Activated naive CD4-positive, alpha-beta T cell treated with anti-CD3 and anti-CD28 coated beads, Interleukin-2, amount 50 U/mL, for 72 hours (primary cell): Measurements from ENCODE around the gene PEDS1. TPM values are rescaled to one million over a fixed set of nuclear protein-coding genes. Genes with fewer than 3 reads are reported as not detected.
"Not testable (repeated sequence)": the region's sequence is repeated elsewhere in the genome, so short reads cannot be mapped to it uniquely, and the experiment has no call there.

Experiments used
- ATAC-seq, 2 donors: fragments of 150-1000 bp; cut with Tn5 transposase; 2 replicates each; pipeline ENCODE4 v1.10.0; 2021; ENCODE audit warnings: mild to moderate bottlenecking in 2 of 2, moderate library complexity in 2 of 2
- DNase-seq, 2 donors: peaks; one replicate each; pipeline ENCODE4 v3.0.0; 2021 to 2022; ENCODE audit warnings: low spot score in 2 of 2
- H3K27ac Mint-ChIP-seq, 2 donors: one replicate each; pipeline ENCODE4 v1.8.0; 2022; ENCODE audit warnings: mild to moderate bottlenecking in 2 of 2, mixed read lengths in 2 of 2
- H3K36me3 Mint-ChIP-seq, 2 donors: one replicate each; pipeline ENCODE4 v1.8.0; 2022; ENCODE audit warnings: mixed read lengths in 2 of 2
- H3K9me3 Mint-ChIP-seq, 2 donors: one replicate each; pipeline ENCODE4 v1.8.0; 2022; ENCODE audit warnings: mixed read lengths in 2 of 2
- total RNA-seq, 2 donors: library from RNA; stranded (reverse); gene quantifications; one replicate each; pipeline ENCODE4 v1.2.3, GENCODE V29; 2022

PEDS1 gene
- 10 to 100 TPM; 14.8 to 21.2 TPM for total RNA-seq

GRCh38 chr20:50153500-50154377, at the start of gene PEDS1:
Gene PEDS1 (minus strand): TSS chr20:50153723. CDS start chr20:50153637, 86 bp downstream.
- ATAC-seq (peak; percentile 99), DNase-seq (peak; percentile 82 to 91)
- Mint-ChIP-seq H3K9me3 (no peaks in the 10 kb centered on the region), H3K27ac (peak within 1 kb of the TSS; percentile 90 to 93), H3K36me3 (peaks cover 8 to 11% of the 10 kb centered on the region in 2 donors)

GRCh38 chr20:50202677-50203076, 49.2 kb upstream of the PEDS1 start:
- no peak overlapping the region for H3K27ac Mint-ChIP-seq
- ATAC-seq (peak; percentile 16 to 40), DNase-seq (no peak)

GRCh38 chr20:50201710-50202109, 48.2 kb upstream of the PEDS1 start:
- not testable (repeated sequence) for ATAC-seq, H3K27ac Mint-ChIP-seq, DNase-seq
- Mint-ChIP-seq H3K9me3 (peaks cover 6 to 11% of the 10 kb centered on the region in 2 donors), H3K36me3 (peaks cover 8 to 18% of the 10 kb centered on the region in 2 donors)

More at GRCh38 chr20:50202677-50203076, 49.2 kb upstream of the PEDS1 start:
- H3K9me3 Mint-ChIP-seq = peaks cover 6 to 11% of the 10 kb centered on the region in 2 donors
- H3K36me3 Mint-ChIP-seq = peaks cover 8 to 18% of the 10 kb centered on the region in 2 donors

GRCh38 chr20:50200482-50201104, 47.1 kb upstream of the PEDS1 start:
- no peak for ATAC-seq
- no peak overlapping the region for H3K27ac Mint-ChIP-seq

GRCh38 chr20:50199703-50200102, 46.2 kb upstream of the PEDS1 start:
- no peak for ATAC-seq
- DNase-seq = no peak
- Mint-ChIP-seq H3K36me3 (peaks cover 8 to 18% of the 10 kb centered on the region in 2 donors), H3K27ac (no peak overlapping the region), H3K9me3 (peaks cover 6 to 11% of the 10 kb centered on the region in 2 donors)

More at GRCh38 chr20:50200482-50201104, 47.1 kb upstream of the PEDS1 start:
- peaks cover 6 to 11% of the 10 kb centered on the region in 2 donors for H3K9me3 Mint-ChIP-seq
- peaks cover 8 to 18% of the 10 kb centered on the region in 2 donors for H3K36me3 Mint-ChIP-seq
- no peak for DNase-seq

DNA sequence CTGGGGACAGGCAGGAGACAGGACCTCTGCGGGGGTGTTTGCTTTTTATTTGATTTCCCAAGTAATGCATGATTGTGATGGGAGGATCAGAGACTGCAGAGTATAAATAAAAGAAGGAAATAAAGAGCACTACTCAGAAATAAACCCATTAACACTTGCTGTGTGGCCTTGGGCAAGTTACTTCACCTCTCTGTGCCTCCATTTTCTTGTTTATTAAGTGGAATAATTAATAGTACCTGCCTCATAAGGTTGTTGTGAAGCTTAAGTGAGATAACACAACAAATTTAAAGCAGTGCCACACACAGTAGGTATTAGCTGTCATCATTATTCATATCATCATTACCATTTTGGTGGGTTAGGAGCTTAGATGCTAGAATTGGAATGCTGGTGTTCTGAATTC, 45.2 kb upstream of the PEDS1 start:
- no peak for ATAC-seq
- Mint-ChIP-seq H3K27ac (no peak overlapping the region), H3K36me3 (peaks cover 5 to 11% of the 10 kb centered on the region in 2 donors), H3K9me3 (peaks cover 0 to 4% of the 10 kb centered on the region in 2 donors)
- DNase-seq = no peak

DNA sequence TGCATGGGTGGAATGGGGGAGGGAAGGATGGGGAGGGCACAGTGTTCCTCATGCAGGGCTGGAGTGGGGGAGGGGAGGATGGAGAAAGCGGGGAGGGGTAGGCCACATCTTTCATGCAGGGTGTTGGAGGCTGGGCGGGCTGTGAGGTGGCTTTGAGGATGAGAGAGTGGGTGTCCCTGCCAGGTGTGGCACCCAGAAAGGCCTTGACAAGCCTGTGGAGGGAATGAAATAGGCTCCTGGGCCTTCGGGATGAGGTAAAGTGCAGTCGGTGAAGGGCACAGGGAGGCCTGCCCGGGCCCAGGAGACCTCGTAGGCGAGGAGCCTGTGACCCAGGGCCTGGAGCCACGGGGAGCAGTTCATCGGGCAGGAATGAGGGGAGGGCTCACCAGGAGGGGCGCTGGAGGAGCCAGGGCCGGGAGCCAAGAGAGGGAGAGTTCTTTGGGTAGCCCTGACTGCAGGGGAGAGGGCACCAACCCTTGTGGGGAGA, 44.7 kb upstream of the PEDS1 start:
- ATAC-seq (no peak), DNase-seq (no peak)
- Mint-ChIP-seq H3K27ac (peak overlapping the region in 1 of 2 donors; percentile 50), H3K9me3 (no peaks in the 10 kb centered on the region), H3K36me3 (peaks cover 8 to 13% of the 10 kb centered on the region in 2 donors)

DNA sequence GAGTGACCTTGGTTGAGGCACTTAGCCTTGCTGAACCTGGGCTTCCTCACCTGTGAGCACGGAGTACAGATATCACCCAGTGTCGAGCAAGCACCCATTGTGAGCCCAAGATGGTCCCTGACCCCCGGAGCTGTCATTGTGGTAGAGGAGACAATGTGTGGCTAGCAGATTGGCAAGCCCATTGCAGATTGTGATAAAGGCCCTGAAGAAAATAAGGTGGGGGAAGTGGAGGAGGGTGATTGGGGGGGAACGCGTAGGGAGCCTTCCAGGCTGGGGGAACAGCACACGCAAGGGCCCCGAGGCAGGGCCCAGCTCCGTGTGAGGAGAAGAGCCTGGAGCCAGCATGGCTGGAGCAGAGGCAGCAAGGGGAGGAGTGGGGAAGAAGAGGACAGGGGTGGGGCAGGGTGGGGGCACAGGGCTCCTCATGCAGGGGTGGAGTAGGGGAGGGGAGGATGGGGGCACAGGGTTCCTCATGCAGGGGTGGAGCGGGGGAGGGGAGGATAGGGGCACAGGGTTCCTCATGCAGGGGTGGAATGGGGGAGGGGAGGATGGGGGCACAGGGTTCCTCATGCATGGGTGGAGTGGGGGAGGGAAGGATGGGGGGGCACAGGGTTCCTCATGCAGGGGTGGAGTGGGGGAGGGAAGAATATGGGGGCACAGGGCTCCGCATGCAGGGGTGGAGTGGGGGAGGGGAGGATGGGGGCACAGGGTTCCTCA, 44.1 kb upstream of the PEDS1 start:
- no peak overlapping the region for H3K27ac Mint-ChIP-seq
- no peaks in the 10 kb centered on the region for H3K9me3 Mint-ChIP-seq
- H3K36me3 Mint-ChIP-seq = peaks cover 14 to 19% of the 10 kb centered on the region in 2 donors
- no peak for ATAC-seq
- no peak for DNase-seq

DNA sequence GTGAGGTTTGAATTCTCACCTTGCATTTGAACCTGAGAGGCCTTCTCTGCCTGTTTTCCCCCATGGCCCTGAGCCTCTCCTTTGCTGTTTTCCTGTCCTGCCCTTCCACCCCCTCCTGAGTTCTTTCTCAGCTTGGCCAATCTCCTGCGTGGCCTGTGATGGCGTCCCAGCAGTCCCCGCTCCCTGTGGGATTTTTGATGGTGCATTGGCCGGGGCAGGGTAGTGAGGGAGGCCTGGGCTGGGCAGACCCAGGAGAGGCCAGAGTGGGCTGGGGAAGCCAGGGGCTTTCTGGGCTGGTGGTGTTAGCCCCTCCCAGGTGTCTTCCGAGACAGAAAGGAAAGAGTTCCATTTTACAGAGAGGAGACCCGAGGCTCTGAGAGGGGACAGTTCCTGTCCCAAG, 43.4 kb upstream of the PEDS1 start:
- no peak for DNase-seq
- no peak for ATAC-seq
- H3K27ac Mint-ChIP-seq = no peak overlapping the region
- peaks cover 19 to 24% of the 10 kb centered on the region in 2 donors for H3K36me3 Mint-ChIP-seq
- no peaks in the 10 kb centered on the region for H3K9me3 Mint-ChIP-seq

DNA sequence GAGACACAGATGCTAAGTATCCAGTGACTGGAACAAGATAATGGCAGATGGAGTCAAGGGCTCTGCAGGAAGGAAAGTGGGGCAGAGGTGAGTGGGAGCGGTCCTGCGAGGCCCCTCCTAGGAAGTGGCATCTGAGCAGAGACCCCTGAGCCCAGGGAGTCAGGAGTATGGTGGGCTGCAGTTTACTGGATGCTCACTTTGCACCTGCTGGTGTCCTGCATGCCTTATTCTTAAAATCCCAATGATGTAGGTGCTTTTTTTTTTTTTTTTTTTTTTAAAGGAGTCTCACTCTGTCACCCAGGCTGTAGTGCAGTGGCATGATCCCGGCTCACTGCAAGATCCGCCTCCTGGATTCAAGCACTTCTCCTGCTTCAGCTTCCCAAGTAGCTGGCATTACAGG, 42.7 kb upstream of the PEDS1 start:
- no peaks in the 10 kb centered on the region for H3K9me3 Mint-ChIP-seq
- peak overlapping the region; percentile 19 to 57 for H3K27ac Mint-ChIP-seq
- peaks cover 19 to 24% of the 10 kb centered on the region in 2 donors for H3K36me3 Mint-ChIP-seq
- DNase-seq = no peak
- no peak for ATAC-seq

- no peak for DNase-seq
- Mint-ChIP-seq H3K36me3 (peaks cover 19 to 24% of the 10 kb centered on the region in 2 donors), H3K27ac (peak overlapping the region; percentile 19 to 57), H3K9me3 (no peaks in the 10 kb centered on the region)
- ATAC-seq = no peak
Observed at GRCh38 chr20:50195524-50196120, 42.1 kb upstream of the PEDS1 start.

- Mint-ChIP-seq H3K9me3 (no peaks in the 10 kb centered on the region), H3K27ac (peak overlapping the region; percentile 40 to 96), H3K36me3 (peaks cover 19 to 24% of the 10 kb centered on the region in 2 donors)
- ATAC-seq (no peak), DNase-seq (no peak)
Observed at GRCh38 chr20:50194831-50195523, 41.5 kb upstream of the PEDS1 start.

GRCh38 chr20:50194422-50194830, 40.9 kb upstream of the PEDS1 start:
- peaks cover 19 to 20% of the 10 kb centered on the region in 2 donors for H3K36me3 Mint-ChIP-seq
- H3K9me3 Mint-ChIP-seq = no peaks in the 10 kb centered on the region
- no peak for DNase-seq
- ATAC-seq = no peak
- H3K27ac Mint-ChIP-seq = peak overlapping the region; percentile 40 to 96

- no peak for DNase-seq
- Mint-ChIP-seq H3K27ac (peak overlapping the region; percentile 96 to 100), H3K9me3 (no peaks in the 10 kb centered on the region), H3K36me3 (peaks cover 17 to 19% of the 10 kb centered on the region in 2 donors)
- ATAC-seq = no peak
Observed at GRCh38 chr20:50193836-50194421, 40.4 kb upstream of the PEDS1 start.

- peak overlapping the region; percentile 96 to 100 for H3K27ac Mint-ChIP-seq
- ATAC-seq = no peak
- peaks cover 17 to 19% of the 10 kb centered on the region in 2 donors for H3K36me3 Mint-ChIP-seq
- no peaks in the 10 kb centered on the region for H3K9me3 Mint-ChIP-seq
- no peak for DNase-seq
Observed at GRCh38 chr20:50193199-50193835, 39.8 kb upstream of the PEDS1 start.
